Pulmonary artery endothelial cell (primary cell): ENCODE data around the gene TRAF1. TPM values are rescaled to one million over a fixed set of nuclear protein-coding genes. Genes with fewer than 3 reads are reported as not detected.
"Not testable (repeated sequence)": the region's sequence is repeated elsewhere in the genome, so short reads cannot be mapped to it uniquely, and the experiment has no call there.

Experiments
- DNase-seq: peaks from one replicate; pipeline ENCODE4 v3.0.0-alpha.2; 2011; ENCODE audit warnings: low read depth, low spot score
- total RNA-seq: library from RNA; depleted of rRNA; stranded (reverse); fragments of >200 nt; gene quantifications from 2 replicates; pipeline ENCODE4 v1.2.3, GENCODE V29; 2014

Gene TRAF1
- 1.7 and 2.5 TPM in 2 replicates for total RNA-seq

GRCh38 chr9:120926397-120926928 is at the start of gene TRAF1:
Gene TRAF1 (minus strand): TSS chr9:120926796. CDS start chr9:120926075, 721 bp downstream.
- no peak for DNase-seq

- DNase-seq: no peak
Measured at GRCh38 chr9:120974921-120975320, 48.3 kb upstream of the TRAF1 start.

- no peak for DNase-seq
Measured at GRCh38 chr9:120974181-120974580, 47.6 kb upstream of the TRAF1 start.

GRCh38 chr9:120971938-120972337 is 45.3 kb upstream of the TRAF1 start:
- no peak for DNase-seq

- not testable (repeated sequence) for DNase-seq
Measured at GRCh38 chr9:120971471-120971870, 44.9 kb upstream of the TRAF1 start.

GRCh38 chr9:120970244-120970643 is 43.6 kb upstream of the TRAF1 start:
- DNase-seq: no peak

GRCh38 chr9:120966013-120966369 is 39.4 kb upstream of the TRAF1 start:
- no peak for DNase-seq

GRCh38 chr9:120965344-120966012 is 38.9 kb upstream of the TRAF1 start:
- DNase-seq: no peak

GRCh38 chr9:120961936-120962335 is 35.3 kb upstream of the TRAF1 start:
- DNase-seq: no peak

GRCh38 chr9:120960001-120960400 is 33.4 kb upstream of the TRAF1 start:
- no peak for DNase-seq

- DNase-seq: no peak
Measured at GRCh38 chr9:120956862-120957261, 30.3 kb upstream of the TRAF1 start.

- no peak for DNase-seq
Measured at GRCh38 chr9:120951960-120952618, 25.5 kb upstream of the TRAF1 start.

- DNase-seq: no peak
Measured at GRCh38 chr9:120950421-120951388, 24.1 kb upstream of the TRAF1 start.

- no peak for DNase-seq
Measured at GRCh38 chr9:120949290-120949689, 22.7 kb upstream of the TRAF1 start.

- no peak for DNase-seq
Measured at GRCh38 chr9:120948824-120949223, 22.2 kb upstream of the TRAF1 start.

GRCh38 chr9:120947222-120947621 is 20.6 kb upstream of the TRAF1 start:
- DNase-seq: no peak

- DNase-seq: no peak
Measured at GRCh38 chr9:120946259-120946658, 19.7 kb upstream of the TRAF1 start.

- no peak for DNase-seq
Measured at GRCh38 chr9:120944948-120945347, 18.4 kb upstream of the TRAF1 start.

- DNase-seq: no peak
Measured at GRCh38 chr9:120944434-120944843, 17.8 kb upstream of the TRAF1 start.

GRCh38 chr9:120942186-120943001 is 15.8 kb upstream of the TRAF1 start:
- DNase-seq: no peak
